GM21360 (cell line): ENCODE measurements around the gene GNB3.
"Not testable (repeated sequence)": the region's sequence is repeated elsewhere in the genome, so short reads cannot be mapped to it uniquely, and the experiment has no call there.

Experiments used
- ATAC-seq: cut with Tn5 transposase; IDR thresholded peaks from one replicate; pipeline ENCODE4 v1.9.1; 2021; ENCODE audit warnings: mild to moderate bottlenecking, moderate library complexity; ENCODE audit not compliant: unreplicated experiment

GNB3 gene

GRCh38 chr12:6858799-6859198, 18.1 kb downstream of the GNB3 start:
- ATAC-seq = no peak

DNA sequence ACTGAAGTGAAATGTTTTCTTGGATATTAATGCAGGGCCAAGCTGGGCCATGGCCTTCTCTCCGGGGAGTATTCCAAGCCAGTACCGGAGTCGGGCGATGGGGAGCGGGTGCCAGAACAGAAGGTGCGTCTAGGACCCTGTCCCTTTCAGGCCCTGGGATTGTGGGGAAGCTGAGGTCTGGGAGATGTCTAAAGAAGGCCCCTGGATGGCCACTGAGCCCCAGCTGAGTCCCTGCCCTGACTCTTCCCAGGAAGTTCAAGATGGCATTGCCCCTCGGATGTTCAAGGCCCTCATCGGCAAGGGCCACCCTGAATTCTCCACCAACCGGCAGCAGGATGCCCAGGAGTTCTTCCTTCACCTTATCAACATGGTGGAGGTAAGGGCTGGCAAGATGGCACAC, 19.4 kb downstream of the GNB3 start:
- no peak for ATAC-seq

DNA sequence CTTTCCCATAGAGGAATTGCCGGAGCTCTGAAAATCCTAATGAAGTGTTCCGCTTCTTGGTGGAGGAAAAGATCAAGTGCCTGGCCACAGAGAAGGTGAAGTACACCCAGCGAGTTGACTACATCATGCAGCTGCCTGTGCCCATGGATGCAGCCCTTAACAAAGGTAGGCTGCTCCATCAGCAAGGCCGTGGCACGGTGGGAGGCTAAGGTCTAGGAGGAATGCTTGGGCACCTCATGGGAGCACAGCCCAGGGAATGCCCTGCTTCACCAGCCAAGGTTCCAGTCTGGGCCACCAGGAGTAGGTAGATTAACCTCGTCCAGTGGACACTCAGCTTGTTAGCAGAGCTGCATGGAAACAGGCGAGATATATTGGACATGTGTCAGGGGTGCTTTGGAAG, 20.2 kb downstream of the GNB3 start:
- ATAC-seq = no peak

DNA sequence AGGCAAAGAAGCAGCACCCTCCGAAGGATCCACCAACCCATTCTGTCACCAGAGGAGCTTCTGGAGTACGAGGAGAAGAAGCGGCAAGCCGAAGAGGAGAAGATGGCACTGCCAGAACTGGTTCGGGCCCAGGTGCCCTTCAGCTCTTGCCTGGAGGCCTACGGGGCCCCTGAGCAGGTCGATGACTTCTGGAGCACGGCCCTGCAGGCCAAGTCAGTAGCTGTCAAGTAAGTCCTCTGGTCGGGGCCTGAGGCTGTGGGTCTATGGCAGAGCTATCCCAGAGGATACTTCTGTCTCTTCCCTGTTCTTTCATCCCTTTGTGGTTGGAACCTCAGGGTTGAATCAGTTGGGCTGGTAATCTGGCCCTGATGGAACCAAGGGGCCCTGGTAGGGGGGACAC, 20.7 kb downstream of the GNB3 start:
- ATAC-seq = no peak

DNA sequence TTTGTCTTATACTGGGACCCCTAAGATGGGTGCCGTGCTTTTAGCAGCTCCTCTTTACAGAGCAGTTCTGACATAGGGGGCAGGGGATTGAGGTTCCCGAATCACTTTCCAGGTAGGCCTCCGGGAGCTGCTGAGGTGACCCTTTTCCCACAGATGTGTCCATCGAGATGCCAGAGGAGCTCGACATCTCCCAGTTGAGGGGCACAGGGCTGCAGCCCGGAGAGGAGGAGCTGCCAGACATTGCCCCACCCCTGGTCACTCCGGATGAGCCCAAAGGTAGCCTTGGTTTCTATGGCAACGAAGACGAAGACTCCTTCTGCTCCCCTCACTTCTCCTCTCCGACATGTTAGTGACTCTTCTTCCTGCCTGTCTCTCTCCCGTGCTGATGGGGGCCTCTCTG, 22.3 kb downstream of the GNB3 start:
- ATAC-seq = no peak

DNA sequence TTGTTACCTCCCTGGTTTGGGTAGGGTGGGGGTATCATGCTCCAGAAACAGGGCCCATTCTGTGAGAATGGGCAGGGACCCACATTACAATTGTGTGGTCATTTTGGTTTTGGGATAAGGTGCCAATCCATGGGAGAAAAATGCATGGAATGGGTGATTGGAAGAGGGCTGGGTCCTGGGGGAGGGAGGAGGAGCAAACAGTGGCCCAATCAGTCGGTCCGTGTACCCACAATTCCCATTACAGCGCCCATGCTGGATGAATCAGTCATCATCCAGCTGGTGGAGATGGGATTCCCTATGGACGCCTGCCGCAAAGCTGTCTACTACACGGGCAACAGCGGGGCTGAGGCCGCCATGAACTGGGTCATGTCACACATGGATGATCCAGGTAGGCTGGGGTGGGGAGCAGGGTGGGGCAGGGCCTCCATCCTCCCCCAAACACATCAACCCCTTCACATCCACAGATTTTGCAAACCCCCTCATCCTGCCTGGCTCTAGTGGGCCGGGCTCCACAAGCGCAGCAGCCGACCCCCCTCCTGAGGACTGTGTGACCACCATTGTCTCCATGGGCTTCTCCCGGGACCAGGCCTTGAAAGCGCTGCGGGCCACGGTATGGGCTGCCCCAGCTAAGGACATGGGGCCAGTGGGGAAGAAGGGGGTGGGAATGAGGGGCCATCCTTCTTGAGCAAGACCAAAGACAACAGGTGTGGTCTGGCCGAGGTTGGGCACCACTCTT, 23.0 kb downstream of the GNB3 start:
- ATAC-seq = no peak

DNA sequence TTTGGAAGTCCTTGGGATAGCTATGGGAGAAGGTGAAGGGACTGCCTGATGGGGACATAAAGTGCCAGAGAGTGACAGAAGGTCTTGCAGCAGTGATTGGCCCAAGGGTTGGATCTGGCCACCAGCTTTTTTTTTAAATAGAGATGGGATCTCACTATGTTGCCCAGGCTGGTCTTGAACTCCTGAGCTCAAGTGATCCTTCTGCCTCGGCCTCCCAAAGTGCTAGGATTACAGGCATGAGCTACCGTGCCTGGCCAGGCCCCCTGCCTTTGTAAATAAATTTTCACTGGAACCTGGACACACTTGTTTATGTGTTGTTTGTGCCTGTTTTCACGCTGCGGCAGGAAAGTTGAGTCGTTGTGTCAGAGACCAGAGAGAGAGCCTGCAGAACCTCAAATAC, 24.6 kb downstream of the GNB3 start:
- not testable (repeated sequence) for ATAC-seq

DNA sequence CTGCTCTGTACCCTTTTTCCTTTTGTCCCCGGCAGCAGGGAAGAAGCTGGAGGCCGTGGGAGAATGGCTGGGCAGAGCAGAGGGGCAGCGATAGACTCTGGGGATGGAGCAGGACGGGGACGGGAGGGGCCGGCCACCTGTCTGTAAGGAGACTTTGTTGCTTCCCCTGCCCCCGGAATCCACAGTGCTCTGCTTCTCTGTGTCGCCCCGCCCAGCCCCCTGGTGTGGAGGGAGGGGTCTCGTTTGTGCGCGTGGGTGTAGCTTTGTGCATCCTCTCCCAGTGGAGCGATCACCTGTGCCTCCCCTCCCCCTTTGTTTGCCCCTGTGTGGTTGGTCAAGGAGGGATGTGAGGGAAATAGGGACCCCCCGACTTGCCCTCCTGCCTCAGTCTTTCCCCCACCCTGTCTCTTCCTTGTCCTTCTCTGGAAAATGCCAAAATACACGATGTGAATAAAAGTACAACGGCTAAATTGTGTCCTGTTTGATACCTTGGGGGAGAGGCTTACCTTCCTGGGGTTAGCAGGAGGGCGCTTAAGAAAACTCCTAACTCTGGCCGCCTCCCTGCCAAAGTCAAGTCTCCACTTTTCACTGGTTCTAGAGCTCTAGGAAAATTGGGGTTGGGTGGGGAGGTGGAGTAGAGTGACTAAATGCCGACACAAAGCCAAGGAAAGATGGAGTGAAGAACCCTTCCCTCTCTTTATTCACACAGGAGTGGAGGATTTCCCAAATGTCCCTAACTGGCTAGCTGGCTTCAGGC, 25.6 kb downstream of the GNB3 start:
- ATAC-seq = no peak

- no peak for ATAC-seq
Measured at GRCh38 chr12:6866920-6867412, 26.2 kb downstream of the GNB3 start.

- peak; percentile 39 for ATAC-seq
Measured at GRCh38 chr12:6867413-6868210, 26.9 kb downstream of the GNB3 start, which contains the start of gene TPI1. TSS of gene TPI1 (plus strand) at chr12:6867531. CDS start at chr12:6867567, 36 bp downstream.

DNA sequence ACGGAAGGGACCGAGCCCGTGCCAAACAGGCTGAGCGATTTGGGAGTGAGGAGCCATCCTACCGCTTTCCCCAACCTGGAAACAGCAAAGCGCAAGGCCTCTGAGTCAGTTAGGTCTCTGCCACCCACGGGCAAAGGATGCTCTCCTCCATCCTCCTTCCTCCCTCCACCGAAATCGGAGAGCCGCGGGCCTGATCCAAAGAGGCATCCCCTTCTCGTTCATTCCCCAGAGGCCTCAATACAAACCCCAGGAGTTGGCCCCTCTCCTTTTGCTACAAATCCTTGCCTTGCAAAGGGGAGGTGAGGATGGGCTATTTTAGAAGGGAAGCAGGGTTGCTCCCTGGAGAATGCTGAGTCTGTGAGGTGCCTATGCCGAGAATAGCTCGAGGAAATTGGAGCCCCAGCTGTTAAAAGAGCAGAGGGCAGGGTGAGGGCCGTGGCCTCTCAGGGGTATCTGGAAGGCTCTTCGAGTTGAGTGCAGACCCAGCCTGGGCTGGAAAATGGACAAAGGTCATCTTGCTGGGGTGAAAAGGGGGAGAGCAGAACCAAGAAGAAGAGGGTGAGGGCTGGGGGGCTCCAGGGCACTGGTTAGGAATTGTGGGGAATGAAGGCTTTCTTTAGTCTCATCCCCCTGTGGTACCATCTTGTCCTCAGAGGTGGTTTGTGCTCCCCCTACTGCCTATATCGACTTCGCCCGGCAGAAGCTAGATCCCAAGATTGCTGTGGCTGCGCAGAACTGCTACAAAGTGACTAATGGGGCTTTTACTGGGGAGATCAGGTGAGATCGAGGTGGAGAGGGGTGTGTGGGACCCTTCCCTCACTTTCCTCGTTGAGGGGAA, 27.7 kb downstream of the GNB3 start:
- no peak for ATAC-seq

GRCh38 chr12:6869049-6870021, 28.6 kb downstream of the GNB3 start:
- ATAC-seq = no peak

GRCh38 chr12:6870304-6870703, 29.6 kb downstream of the GNB3 start:
- ATAC-seq = not testable (repeated sequence)

DNA sequence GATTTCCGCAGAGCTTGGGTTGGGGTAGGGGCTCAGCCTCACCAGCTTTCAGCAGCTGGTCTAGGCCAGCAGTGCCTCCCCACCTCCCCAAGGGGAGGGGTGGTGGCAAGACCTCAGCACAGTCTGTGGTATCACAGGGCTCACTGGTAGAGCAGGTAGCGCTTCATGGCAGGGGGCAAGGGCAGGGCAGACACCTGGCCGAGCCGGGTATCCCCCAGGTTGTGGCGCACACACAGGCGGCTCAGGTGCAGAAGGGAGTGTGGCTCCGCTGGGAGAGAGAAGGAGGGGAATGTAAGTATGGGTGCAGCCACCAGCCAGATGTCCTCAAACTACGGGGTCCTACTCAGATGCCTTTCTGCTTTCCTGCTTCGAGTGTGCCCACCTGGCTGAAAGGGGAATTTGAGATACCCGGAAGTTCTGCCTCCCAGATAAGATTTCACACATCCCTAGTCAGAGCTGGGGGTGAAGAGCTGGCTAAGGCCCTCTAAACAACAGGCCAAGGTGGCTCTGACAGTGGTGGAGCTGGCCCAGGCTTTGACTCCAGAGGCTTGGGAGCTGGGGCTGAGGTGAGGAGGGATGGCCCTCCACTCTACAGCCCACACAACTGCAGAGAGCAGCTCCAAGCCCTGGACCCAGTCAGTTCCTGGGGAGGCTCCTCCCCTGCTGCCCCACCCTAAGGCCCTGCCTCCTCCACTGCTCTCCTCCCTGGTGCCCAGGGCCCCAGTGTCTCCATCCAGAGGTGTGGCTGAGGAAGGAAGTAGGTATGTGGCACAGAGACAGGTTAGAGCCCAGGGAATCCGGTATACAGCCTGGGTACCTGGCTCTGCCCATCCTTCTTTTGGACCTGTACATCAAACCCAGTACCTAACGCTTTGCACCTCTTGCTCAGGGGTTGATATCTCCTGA, 30.6 kb downstream of the GNB3 start:
- no peak for ATAC-seq

DNA sequence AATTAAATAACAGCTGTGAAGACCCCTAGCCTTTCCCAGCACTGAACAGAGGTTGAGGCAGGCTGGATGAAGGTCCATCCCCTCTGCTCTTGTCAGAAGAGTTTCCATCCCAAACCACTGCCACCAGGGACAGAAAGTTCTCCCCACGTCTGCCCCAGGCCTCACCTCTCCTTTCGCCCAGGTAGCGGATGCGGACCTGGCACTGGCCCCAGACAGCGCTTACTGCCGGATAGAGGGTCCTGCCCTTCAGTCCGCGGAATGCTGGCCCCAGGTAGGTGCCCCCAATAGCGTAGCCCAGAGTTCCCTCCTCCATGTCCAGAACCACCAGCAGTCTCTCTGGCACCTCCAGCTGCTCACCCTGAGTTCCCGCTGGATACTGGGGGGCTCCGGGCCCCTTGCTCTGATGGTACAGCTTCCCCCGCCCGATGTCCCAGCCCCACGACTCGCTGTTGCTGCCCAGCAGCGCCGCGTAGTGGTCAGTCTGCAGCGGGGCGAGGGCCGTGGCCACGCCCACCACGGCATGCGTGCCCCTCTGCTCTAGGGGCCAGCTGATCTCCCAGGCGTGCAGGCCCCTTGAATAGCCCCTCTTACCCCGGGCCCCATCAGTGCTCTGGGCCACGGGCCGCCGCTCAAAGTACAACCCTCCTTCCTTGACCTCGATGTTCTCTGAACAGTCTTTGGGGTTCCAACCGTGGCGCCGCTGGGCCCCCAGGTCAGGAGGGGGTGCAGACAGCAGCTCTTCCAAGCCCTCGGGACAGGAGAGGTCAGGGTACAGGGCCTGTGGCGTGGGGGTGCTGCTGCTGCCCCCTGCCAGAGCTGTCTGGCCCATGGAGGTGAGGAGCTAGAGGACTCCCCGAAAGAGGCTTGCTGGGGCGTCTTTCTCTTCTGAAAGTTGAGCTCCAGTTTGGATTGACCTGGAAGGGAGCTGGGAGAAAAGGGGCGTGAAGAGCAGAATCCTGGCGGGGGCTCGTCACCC, 31.6 kb downstream of the GNB3 start:
- ATAC-seq = peak; percentile 34

GRCh38 chr12:6873094-6874014, 32.6 kb downstream of the GNB3 start, which contains the start of gene SPSB2:
TSS of gene SPSB2 (minus strand) at chr12:6873303. CDS start at chr12:6872901, 402 bp downstream.
- peak; percentile 65 for ATAC-seq
